ENCODE measurements around the gene PKD2L1.

GRCh38 chr10:100318207-100318606 is 11.8 kb downstream of the PKD2L1 start:
- TF ChIP-seq CTCF (IDR thresholded peaks at IDR 0.05) (no peak), EZH2 (IDR thresholded peaks at IDR 0.05; ENCODE audit: borderline replicate concordance, insufficient read depth, low read depth, low read length, poor library complexity, severe bottlenecking) (no peak)

All from B cell (primary cell).